HL-60 (cell line): ENCODE data around the gene SYNGR4.
A peak's percentile ranks its signal among the peaks of the same experiment; 100 is the strongest.

Experiments used
- DNase-seq, 2 experiments: peaks; one replicate each; pipeline ENCODE4 v3.0.0-alpha.2; 2010 to 2020; ENCODE audit warnings: low read depth in 1 of 2, low spot score in 1 of 2
- H3K27ac ChIP-seq: fragments of 250-450 bp; sonication (Bioruptor Pico); replicated peaks from 2 replicates; pipeline ENCODE4 v1.5.1; 2020; ENCODE audit warnings: mild to moderate bottlenecking, moderate library complexity
- H3K27me3 ChIP-seq: fragments of 250-450 bp; sonication (Bioruptor Pico); 2 replicates; pipeline ENCODE4 v1.5.1; 2021; ENCODE audit warnings: mild to moderate bottlenecking, moderate library complexity; ENCODE audit not compliant: insufficient read depth, poor library complexity, severe bottlenecking
- H3K4me3 ChIP-seq: replicated peaks from 2 replicates; pipeline ENCODE4 v1.5.1; 2011; ENCODE audit warnings: mild to moderate bottlenecking, control low read depth, low read length; ENCODE audit not compliant: insufficient read depth
- GABPA ChIP-seq: IDR thresholded peaks from 2 replicates; pipeline ENCODE4 v1.6.1; 2012; ENCODE audit warnings: low read depth
- POLR2AphosphoS5 ChIP-seq: IDR thresholded peaks from 2 replicates; pipeline ENCODE4 v1.6.1; 2012; ENCODE audit warnings: low read depth
- SPI1 ChIP-seq: IDR thresholded peaks from 2 replicates; pipeline ENCODE4 v1.6.1; 2012; ENCODE audit warnings: low read depth, mild to moderate bottlenecking, borderline replicate concordance
- TF ChIP-seq, protein P1 (sequence below): IDR thresholded peaks from 2 replicates; pipeline ENCODE4 v1.6.1; 2012; ENCODE audit warnings: low read depth; ENCODE audit not compliant: insufficient replicate concordance
- TF ChIP-seq, protein P2 (sequence below): IDR thresholded peaks from one replicate; pipeline ENCODE4 v1.5.1; 2011; ENCODE audit warnings: low read length, control low read depth, inconsistent platforms; ENCODE audit not compliant: insufficient read depth

The SYNGR4 gene

DNA sequence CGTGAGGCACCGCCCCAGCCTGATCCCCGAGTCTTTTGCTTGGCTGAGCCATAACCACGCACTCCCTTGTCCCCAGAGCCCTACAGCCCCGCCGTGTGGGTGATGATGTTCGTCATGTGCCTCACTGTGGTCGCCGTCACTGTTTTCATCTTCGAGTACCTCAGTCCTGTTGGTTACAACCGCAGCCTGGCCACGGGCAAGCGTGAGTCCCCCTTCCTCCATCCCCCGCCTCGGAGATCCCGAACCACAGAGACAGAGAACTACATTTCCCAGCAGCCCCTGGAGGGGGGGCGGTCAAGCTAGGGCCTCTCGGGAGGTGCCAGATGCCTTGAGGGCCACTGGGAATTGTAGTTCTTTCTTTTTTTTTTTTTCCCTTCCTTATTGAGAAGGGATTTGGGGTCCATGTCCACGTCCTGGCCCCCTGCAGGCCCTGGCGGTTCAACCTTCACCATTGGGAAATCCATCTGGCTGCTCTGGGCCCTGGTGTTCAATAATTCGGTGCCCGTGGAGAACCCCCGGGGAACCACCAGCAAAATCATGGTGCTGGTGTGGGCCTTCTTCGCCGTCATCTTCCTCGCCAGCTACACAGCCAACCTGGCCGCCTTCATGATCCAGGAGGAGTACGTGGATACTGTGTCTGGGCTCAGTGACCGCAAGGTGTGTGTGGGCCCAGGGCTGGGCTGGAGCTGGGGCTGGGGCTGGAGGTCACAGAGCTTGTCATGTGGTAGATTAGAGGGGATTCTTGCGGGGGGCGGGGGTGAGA lies 55.2 kb downstream of the SYNGR4 start:
- Histone ChIP-seq H3K27ac (no peak overlapping the region), H3K27me3 (peaks cover 9% of the 10 kb centered on the region), H3K4me3 (peak overlapping the region; percentile 28)
- peak in 1 of 2 experiments; percentile 73 for DNase-seq
- TF ChIP-seq, protein P1, sequence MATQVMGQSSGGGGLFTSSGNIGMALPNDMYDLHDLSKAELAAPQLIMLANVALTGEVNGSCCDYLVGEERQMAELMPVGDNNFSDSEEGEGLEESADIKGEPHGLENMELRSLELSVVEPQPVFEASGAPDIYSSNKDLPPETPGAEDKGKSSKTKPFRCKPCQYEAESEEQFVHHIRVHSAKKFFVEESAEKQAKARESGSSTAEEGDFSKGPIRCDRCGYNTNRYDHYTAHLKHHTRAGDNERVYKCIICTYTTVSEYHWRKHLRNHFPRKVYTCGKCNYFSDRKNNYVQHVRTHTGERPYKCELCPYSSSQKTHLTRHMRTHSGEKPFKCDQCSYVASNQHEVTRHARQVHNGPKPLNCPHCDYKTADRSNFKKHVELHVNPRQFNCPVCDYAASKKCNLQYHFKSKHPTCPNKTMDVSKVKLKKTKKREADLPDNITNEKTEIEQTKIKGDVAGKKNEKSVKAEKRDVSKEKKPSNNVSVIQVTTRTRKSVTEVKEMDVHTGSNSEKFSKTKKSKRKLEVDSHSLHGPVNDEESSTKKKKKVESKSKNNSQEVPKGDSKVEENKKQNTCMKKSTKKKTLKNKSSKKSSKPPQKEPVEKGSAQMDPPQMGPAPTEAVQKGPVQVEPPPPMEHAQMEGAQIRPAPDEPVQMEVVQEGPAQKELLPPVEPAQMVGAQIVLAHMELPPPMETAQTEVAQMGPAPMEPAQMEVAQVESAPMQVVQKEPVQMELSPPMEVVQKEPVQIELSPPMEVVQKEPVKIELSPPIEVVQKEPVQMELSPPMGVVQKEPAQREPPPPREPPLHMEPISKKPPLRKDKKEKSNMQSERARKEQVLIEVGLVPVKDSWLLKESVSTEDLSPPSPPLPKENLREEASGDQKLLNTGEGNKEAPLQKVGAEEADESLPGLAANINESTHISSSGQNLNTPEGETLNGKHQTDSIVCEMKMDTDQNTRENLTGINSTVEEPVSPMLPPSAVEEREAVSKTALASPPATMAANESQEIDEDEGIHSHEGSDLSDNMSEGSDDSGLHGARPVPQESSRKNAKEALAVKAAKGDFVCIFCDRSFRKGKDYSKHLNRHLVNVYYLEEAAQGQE = no peak
- TF ChIP-seq, protein P2, sequence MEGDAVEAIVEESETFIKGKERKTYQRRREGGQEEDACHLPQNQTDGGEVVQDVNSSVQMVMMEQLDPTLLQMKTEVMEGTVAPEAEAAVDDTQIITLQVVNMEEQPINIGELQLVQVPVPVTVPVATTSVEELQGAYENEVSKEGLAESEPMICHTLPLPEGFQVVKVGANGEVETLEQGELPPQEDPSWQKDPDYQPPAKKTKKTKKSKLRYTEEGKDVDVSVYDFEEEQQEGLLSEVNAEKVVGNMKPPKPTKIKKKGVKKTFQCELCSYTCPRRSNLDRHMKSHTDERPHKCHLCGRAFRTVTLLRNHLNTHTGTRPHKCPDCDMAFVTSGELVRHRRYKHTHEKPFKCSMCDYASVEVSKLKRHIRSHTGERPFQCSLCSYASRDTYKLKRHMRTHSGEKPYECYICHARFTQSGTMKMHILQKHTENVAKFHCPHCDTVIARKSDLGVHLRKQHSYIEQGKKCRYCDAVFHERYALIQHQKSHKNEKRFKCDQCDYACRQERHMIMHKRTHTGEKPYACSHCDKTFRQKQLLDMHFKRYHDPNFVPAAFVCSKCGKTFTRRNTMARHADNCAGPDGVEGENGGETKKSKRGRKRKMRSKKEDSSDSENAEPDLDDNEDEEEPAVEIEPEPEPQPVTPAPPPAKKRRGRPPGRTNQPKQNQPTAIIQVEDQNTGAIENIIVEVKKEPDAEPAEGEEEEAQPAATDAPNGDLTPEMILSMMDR = no peak
- TF ChIP-seq GABPA (no peak), SPI1 (no peak), POLR2AphosphoS5 (no peak)

- Histone ChIP-seq H3K27ac (no peak overlapping the region), H3K4me3 (no peak overlapping the region), H3K27me3 (no peaks in the 10 kb centered on the region)
- no peak for DNase-seq
- TF ChIP-seq, protein P1 = no peak
- TF ChIP-seq GABPA (no peak), SPI1 (no peak), POLR2AphosphoS5 (no peak)
- TF ChIP-seq, protein P2 = no peak
Observed at GRCh38 chr19:48421548-48421947, 57.4 kb downstream of the SYNGR4 start.

DNA sequence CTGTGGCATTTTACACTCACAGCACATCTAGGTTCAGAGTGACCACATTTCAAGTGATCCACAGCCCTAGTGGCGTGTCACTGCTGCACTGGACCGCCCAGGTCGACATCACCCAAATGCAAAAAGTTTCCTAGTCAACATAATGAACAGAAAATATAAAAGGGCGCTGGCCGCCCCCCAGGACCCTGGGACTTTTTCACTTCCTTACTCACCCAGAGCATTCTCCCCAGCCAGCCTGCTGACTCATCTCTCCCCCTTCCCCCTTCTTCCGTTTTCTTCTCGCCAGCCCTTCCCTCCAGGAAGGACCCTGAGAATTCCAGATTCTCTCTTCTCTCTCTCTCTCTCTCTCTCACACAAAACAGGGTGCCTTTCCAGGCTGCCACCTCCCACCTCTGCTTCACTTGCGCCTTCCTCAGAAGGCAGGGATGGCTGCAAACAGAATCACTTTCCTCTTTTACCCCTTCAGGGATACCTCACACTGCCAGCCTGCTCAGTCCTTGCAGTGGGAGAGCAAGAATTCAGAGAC lies 60.6 kb downstream of the SYNGR4 start:
- no peak overlapping the region for H3K4me3 ChIP-seq

More for the DNA sequence above, 60.6 kb downstream of the SYNGR4 start:
- no peaks in the 10 kb centered on the region for H3K27me3 ChIP-seq
- peak overlapping the region; percentile 72 for H3K27ac ChIP-seq
- peak; percentile 44 to 50 for DNase-seq
- TF ChIP-seq SPI1 = peak; percentile 69; the same call in 1 of the 2 replicates
- TF ChIP-seq, protein P1 = no peak
